Mucosa of rectum (tissue), 2 donors: ENCODE measurements around the gene EVPLL.
"Not testable (repeated sequence)": the region's sequence is repeated elsewhere in the genome, so short reads cannot be mapped to it uniquely, and the experiment has no call there.

Experiments used
- H3K27ac ChIP-seq, 2 donors: one replicate each; pipeline ENCODE4 v1.7.0; 2013; ENCODE audit warnings: inconsistent platforms in 2 of 2, low read depth in 2 of 2, low read length in 2 of 2
- H3K27me3 ChIP-seq, 2 donors: one replicate each; pipeline ENCODE4 v1.7.0; 2013; ENCODE audit warnings: low read length in 2 of 2; ENCODE audit not compliant: control insufficient read depth in 2 of 2, insufficient read depth in 2 of 2
- H3K36me3 ChIP-seq, 2 donors: one replicate each; pipeline ENCODE4 v1.7.0; 2013; ENCODE audit warnings: low read length in 2 of 2; ENCODE audit not compliant: control insufficient read depth in 2 of 2, insufficient read depth in 2 of 2
- H3K4me1 ChIP-seq, 2 donors: one replicate each; pipeline ENCODE4 v1.7.0; 2013; ENCODE audit warnings: low read length in 2 of 2, mild to moderate bottlenecking in 1 of 2; ENCODE audit not compliant: control insufficient read depth in 2 of 2, insufficient read depth in 2 of 2
- H3K4me3 ChIP-seq, 2 donors: one replicate each; pipeline ENCODE4 v1.7.0; 2013; ENCODE audit warnings: low read length in 2 of 2
- H3K9ac ChIP-seq, 2 donors: one replicate each; pipeline ENCODE4 v1.7.0; 2013; ENCODE audit warnings: low read length in 2 of 2, low read depth in 1 of 2, mild to moderate bottlenecking in 1 of 2
- H3K9me3 ChIP-seq, 2 donors: one replicate each; pipeline ENCODE4 v1.7.0; 2013; ENCODE audit warnings: low read length in 2 of 2; ENCODE audit not compliant: control insufficient read depth in 2 of 2
- donor health status: healthy.
- donor health status: Normal muscosa, but diverticular disease.

EVPLL gene

DNA sequence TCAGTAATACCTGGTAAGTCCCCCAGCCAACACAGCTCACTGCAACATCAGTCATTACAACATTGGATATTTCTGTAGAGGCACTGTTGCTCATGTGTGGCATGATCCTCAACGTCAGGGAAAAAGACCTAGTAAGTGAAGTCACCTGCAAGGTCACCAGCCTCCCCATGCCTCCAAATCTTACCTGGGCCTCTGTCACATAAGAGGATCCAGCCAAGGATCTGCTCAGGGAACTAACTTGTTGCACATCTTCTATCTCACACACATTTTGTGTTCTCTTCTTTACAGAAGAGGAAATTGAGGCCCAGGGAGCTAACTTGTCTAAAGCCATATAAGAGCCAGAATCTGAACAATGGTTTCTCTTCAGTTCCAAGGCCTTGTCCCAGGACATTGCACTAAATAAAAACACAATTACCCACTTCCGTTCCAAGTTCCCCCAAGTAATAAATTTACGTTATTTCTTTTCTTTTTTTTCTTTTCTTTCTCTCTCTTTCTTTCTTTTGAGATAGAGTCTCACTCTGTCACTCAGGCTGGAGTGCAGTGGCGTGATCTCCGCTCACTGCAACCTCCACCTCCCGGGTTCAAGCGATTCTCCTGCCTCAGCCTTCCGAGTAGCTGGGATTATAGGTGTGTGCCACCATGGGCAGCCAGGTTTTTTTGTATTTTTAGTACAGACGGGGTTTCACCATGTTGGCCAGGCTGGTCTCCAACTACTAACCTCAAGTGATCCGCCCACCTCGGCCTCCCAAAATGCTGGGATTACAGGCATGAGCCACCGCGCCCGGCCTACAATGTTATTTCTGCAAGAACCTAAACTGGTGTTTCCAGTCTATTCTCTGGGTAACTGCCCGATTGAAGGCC is 15.5 kb upstream of the EVPLL start:
- Histone ChIP-seq H3K4me3 (peak overlapping the region; percentile 86 to 88), H3K27ac (peak overlapping the region in 1 of 2 donors; percentile 48), H3K9ac (peak overlapping the region in 1 of 2 donors; percentile 70), H3K4me1 (peaks cover 6 to 8% of the 10 kb centered on the region in 2 donors), H3K36me3 (no peaks in the 10 kb centered on the region), H3K27me3 (no peaks in the 10 kb centered on the region), H3K9me3 (no peaks in the 10 kb centered on the region)

- H3K9ac ChIP-seq: peak overlapping the region; percentile 69 to 70
Measured at GRCh38 chr17:18362698-18363100, 14.9 kb upstream of the EVPLL start.

DNA sequence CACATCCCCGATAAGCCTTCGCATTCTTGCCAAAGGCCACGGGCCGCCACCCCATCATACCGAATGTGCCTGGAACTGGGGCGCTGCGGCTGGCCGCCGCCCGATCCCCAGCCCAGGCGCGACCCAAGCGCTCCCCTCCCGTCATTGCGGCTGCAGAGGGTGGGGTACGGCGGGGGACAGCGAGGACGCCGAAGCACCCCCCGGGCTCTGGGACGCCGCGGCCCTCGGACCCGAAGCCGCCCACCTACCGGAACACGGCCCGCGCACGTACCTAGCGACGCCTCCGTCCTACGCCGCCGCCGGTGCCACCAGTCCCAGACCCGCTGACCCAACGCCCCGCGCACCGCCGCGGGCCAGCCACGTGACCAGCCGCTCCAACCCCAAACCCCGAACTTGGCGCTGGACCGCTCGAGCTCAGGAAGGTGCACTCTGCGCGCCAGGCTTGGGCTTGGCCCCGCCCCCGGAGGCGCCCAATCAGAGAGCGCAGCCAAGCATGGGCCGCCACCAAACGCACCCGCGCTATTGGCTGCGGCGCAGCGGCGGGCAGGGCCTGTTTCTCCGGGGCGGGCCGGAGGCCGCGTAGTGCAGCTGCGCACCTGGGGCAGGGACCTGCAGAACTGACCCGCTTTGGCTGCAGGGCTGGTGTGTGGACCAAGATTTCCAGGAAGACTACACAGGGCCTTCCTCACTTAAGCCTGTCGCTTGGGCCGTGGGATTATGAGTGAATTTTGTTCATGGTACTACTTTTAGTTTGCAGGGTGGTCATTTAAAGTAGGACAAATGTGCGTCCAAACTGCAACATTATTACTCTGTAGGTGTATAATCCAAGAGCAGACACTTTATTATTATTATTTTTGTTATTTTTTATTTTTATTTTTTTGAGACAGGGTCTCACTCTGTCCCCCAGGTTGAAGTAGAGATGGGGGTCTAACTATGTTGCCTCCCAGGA is 14.2 kb upstream of the EVPLL start, which contains the start of gene SHMT1:
SHMT1 (minus strand) TSS at position 450 of the 949 bp plus-strand sequence. CDS start 7,569 bp downstream, outside the sequence.
- Histone ChIP-seq H3K4me1 (peaks cover 6 to 8% of the 10 kb centered on the region in 2 donors), H3K36me3 (no peaks in the 10 kb centered on the region), H3K27ac (peak within 1 kb of the TSS; percentile 48 to 66), H3K27me3 (no peaks in the 10 kb centered on the region), H3K9me3 (no peaks in the 10 kb centered on the region), H3K4me3 (peak within 1 kb of the TSS; percentile 86 to 88), H3K9ac (peak within 1 kb of the TSS; percentile 69 to 70)

More at GRCh38 chr17:18362698-18363100, 14.9 kb upstream of the EVPLL start:
- Histone ChIP-seq H3K36me3 (no peaks in the 10 kb centered on the region), H3K27ac (peak overlapping the region; percentile 48 to 66), H3K27me3 (no peaks in the 10 kb centered on the region), H3K9me3 (no peaks in the 10 kb centered on the region), H3K4me3 (peak overlapping the region; percentile 86 to 88), H3K4me1 (peaks cover 6 to 8% of the 10 kb centered on the region in 2 donors)

GRCh38 chr17:18364166-18364565 is 13.4 kb upstream of the EVPLL start:
- peaks cover 6 to 8% of the 10 kb centered on the region in 2 donors for H3K4me1 ChIP-seq
- no peak overlapping the region for H3K9ac ChIP-seq
- no peaks in the 10 kb centered on the region for H3K36me3 ChIP-seq
- no peak overlapping the region for H3K27ac ChIP-seq
- H3K27me3 ChIP-seq: no peaks in the 10 kb centered on the region
- no peak overlapping the region for H3K4me3 ChIP-seq
- no peaks in the 10 kb centered on the region for H3K9me3 ChIP-seq

- Histone ChIP-seq H3K9me3 (no peaks in the 10 kb centered on the region), H3K9ac (no peak overlapping the region), H3K27me3 (no peaks in the 10 kb centered on the region), H3K4me3 (no peak overlapping the region), H3K4me1 (no peaks in the 10 kb centered on the region), H3K27ac (no peak overlapping the region), H3K36me3 (no peaks in the 10 kb centered on the region)
Measured at GRCh38 chr17:18368946-18369345, 8.6 kb upstream of the EVPLL start.

DNA sequence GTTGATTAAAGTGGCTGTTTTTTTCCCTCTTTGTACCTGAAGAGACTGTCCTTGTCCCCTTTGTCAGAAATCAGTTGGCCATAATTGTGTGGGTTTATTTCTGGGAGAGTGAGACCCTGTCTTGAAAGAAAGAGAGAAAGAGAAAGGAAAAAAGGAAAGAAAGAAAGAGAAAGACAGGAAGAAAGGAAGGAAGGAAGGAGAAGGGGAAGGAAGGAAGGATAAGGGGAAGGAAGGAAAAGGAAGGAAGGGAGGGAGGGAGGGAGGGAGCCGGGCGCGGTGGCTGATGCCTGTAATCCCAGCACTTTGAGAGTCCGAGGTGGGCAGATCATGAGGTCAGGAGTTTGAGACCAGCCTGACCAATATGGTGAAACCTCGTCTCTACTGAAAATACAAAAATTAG is 6.8 kb upstream of the EVPLL start:
- H3K9ac ChIP-seq: no peak overlapping the region
- no peaks in the 10 kb centered on the region for H3K4me1 ChIP-seq
- no peak overlapping the region for H3K27ac ChIP-seq
- H3K36me3 ChIP-seq: no peaks in the 10 kb centered on the region
- no peak overlapping the region for H3K4me3 ChIP-seq
- H3K27me3 ChIP-seq: no peaks in the 10 kb centered on the region
- peaks cover 0 to 2% of the 10 kb centered on the region in 2 donors for H3K9me3 ChIP-seq

- H3K36me3 ChIP-seq: no peaks in the 10 kb centered on the region
- H3K9me3 ChIP-seq: peaks cover 0 to 2% of the 10 kb centered on the region in 2 donors
- no peaks in the 10 kb centered on the region for H3K27me3 ChIP-seq
- no peaks in the 10 kb centered on the region for H3K4me1 ChIP-seq
- H3K27ac ChIP-seq: no peak overlapping the region
- no peak overlapping the region for H3K4me3 ChIP-seq
- H3K9ac ChIP-seq: no peak overlapping the region
Measured at GRCh38 chr17:18371455-18371854, 6.1 kb upstream of the EVPLL start.

- not testable (repeated sequence) for H3K27me3 ChIP-seq, H3K9me3 ChIP-seq, H3K36me3 ChIP-seq, H3K4me1 ChIP-seq, H3K4me3 ChIP-seq, H3K9ac ChIP-seq, H3K27ac ChIP-seq
Measured at GRCh38 chr17:18373181-18373580, 4.4 kb upstream of the EVPLL start.

- H3K27me3 ChIP-seq: no peaks in the 10 kb centered on the region
Measured at GRCh38 chr17:18374216-18374615, 3.4 kb upstream of the EVPLL start.

GRCh38 chr17:18378205-18378505 is 577 bp downstream of the EVPLL start:
- Histone ChIP-seq H3K36me3 (no peaks in the 10 kb centered on the region), H3K4me1 (peaks cover 4 to 11% of the 10 kb centered on the region in 2 donors), H3K9ac (no peak overlapping the region), H3K4me3 (no peak overlapping the region), H3K9me3 (peaks cover 0 to 2% of the 10 kb centered on the region in 2 donors), H3K27me3 (no peaks in the 10 kb centered on the region), H3K27ac (peak overlapping the region in 1 of 2 donors; percentile 4)

More at GRCh38 chr17:18374216-18374615, 3.4 kb upstream of the EVPLL start:
- H3K4me3 ChIP-seq: no peak overlapping the region
- H3K4me1 ChIP-seq: peaks cover 4 to 8% of the 10 kb centered on the region in 2 donors
- H3K36me3 ChIP-seq: no peaks in the 10 kb centered on the region
- no peak overlapping the region for H3K9ac ChIP-seq
- peaks cover 0 to 2% of the 10 kb centered on the region in 2 donors for H3K9me3 ChIP-seq
- H3K27ac ChIP-seq: no peak overlapping the region
